Stimulated activated naive CD4-positive, alpha-beta T cell (primary cell): Measurements from ENCODE around the gene AGPAT3.

Source experiments
- DNase-seq, 6 experiments: peaks; one replicate each; lab custom pipeline; 2025; lab: John Stamatoyannopoulos, UW

AGPAT3 gene

DNA sequence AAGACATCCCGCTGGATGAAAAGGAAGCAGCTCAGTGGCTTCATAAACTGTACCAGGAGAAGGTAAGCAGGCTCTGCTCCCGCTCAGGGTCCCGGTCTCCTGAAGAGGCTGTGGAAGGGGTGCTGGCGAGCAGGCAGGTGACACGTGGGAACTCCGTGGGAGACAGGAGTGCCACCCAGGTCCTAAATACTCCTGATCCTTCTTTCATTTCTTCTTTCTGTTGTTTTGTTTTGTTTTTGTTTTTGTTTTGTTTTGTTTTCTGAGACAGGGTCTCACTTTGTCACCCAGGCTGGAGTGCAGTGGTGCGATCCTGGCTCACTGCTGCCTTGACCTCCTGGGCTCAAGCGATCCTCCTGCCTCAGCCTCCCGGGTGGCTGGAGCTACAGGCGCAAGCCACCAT lies 113.0 kb downstream of the AGPAT3 start:
- no peak for DNase-seq

DNA sequence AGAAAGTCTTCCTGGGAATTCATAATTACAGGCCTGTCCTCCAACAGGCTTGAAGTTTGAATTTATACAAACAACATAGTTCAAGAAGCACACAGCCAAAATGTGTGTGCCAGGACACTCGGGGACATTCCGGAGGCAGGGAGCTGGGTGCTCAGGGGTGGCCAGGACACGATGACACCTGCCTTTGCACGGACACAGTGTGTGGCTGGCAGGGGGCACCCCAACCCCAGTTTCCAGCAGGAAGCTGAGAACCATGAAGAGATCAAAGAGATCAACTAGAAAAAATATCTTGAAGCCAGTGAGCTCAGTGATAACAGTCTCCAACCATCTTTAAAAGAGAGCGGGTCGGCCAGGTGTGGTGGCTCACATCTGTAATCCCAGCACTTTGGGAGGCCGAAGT lies 114.6 kb downstream of the AGPAT3 start:
- DNase-seq, result no peak

DNA sequence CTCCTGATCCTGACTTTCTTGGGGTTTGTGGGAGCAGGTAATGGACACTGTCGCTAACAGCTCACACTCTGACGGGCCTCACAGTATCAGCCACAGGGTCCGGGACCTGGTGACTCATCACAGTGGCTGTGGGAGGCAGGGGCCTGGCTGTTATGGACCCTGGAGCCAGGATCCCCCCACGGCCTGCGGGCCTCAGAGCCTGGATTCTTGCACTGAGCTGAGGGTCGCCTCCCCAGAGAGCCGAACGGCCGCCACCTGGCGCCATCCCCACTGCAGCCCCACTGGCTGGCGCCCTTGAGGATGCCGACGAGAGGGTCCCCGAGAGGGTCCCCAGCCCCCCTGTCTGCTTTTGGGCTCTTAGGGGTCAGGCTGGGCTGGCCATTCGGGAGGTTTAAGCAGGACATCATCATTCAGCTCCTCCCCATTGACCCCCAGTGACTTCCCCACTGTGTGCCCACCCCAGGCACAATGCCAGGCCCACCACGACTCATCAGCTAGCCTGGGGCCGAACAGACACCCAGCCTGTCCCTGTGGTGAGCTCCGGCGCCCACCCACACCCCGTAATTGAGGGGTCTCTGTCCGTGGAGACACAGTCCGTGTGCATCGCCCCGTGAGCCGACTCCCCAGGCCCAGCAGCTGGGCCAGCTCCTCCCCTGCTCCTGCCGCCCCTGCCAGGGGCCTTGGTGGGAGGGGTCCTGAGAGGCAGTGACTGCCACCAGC lies 116.3 kb downstream of the AGPAT3 start:
- no peak for DNase-seq

DNA sequence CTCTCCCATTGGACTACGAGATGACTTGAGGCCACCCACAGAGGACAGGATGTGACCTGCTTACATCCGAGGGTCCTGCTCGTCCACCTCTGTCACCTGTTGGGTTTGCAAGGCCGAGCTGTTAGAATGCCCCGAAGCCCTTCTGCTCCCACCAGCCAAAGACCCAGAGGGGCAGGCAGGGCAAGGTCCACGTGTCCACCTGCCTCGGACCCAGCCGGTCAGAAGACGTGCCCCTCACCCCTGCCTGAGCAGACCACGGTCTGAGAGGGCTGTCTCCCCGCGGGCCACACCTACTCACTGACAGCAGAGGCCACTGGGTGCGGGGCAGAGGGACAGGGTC lies 116.8 kb downstream of the AGPAT3 start:
- DNase-seq, result no peak

DNA sequence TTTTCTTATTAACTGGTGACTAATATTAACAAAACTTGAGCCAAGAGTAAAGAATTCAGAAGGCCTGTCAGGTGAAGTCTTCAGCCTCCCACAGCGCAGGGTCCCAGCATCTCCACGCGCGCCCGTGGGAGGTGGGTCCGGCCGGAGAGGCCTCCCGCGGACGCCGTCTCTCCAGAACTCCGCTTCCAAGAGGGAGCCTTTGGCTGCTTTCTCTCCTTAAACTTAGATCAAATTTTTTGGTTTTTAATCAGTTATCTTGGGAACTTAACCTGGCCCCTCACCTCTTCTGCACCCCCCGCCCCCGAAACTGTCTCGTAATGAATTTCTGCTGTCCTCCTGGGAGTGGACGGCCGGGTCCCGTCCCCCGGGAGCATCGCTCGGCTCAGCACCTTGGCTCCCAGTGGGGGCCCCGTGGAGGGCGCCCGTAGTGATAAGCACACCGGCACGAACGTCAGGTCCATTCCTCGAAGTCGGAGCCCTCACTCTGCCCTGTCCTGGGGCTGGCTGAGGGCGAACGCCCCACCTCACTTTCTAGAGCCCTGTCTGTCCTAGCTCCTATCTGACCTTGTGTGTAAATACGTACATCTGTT lies 117.6 kb downstream of the AGPAT3 start:
- no peak for DNase-seq

DNA sequence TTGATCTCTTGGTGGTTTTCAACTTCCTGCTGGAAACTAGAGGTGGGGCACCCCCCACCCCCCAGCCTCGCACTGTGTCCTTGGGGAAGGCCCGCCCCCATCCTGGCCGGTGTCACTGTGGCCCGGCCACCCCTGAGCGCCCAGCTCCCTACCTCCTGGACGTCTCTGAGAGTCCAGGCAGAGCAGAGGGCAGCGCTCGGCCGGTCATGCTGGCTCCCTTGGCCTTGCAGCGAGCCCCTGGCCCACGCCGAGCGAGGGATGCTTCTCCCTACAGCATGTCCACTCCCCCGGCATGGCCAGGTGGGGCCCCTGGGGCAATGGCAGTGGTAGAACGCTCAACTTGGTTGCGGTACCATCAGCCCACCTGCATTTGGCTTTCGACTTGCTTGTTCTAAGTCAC lies 118.4 kb downstream of the AGPAT3 start:
- no peak for DNase-seq

DNA sequence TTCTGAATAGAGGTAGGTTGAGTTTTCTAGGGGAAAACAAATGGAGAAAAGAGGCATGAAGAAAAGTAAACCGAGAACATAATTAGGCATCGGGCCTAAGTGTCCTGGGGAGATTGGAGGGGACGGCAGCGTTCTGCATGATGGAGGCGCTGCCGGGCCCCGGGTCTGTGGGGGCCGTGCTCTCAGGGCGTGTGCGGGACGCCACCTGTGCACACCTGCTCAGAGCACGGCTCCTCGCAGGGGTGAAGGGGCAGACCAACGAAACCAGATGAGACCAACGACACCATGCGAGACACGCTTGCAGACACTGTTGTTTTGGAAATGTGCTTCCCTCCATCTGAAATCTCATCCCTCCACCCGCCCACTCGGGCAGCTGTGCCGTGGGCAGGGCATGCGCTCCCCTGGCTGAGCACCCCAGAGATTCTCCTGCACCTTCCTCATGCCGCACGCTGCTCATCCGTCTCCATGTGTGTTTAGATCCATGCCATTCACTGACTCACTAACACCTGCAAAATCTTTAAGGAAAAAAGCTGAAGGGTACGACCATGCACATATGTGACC lies 118.9 kb downstream of the AGPAT3 start:
- no peak for DNase-seq

DNA sequence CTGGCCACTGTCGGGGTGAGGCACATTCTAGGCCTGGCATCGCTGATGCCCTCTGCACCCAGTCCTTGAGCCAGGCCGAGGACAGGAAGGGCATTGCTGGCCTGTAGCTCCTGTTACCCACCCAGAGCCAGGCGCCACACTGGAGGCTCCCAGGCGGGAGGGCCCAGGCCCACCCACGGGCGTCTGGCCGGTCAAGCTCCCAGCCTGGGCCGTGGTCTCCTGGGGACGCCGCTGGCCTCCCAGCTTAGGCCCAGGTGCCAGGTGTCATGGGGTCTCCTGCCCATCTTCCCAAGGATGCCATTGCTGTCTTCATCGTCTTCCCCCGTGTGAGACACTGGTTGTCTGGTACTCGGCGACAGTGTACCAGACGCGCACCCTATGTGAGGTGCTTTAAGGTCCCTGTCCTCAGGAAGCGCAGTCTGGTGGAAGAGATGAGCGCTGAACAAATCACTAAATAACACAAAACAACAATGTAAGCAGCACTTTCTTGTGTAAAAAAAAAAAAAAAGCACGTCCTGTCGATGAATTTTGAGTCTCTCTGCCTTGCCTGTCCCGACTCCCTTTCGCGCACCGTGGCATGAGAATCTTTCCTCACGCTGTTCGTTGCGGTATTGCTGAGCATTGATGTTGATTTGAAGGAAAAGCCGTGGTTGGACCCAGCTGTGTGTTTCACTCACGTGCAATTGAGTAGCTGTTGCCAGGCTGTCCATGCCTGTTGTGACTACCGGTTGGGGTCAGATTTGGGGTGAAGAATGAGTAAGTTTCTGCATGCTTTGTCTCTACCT lies 120.1 kb downstream of the AGPAT3 start:
- no peak for DNase-seq

DNA sequence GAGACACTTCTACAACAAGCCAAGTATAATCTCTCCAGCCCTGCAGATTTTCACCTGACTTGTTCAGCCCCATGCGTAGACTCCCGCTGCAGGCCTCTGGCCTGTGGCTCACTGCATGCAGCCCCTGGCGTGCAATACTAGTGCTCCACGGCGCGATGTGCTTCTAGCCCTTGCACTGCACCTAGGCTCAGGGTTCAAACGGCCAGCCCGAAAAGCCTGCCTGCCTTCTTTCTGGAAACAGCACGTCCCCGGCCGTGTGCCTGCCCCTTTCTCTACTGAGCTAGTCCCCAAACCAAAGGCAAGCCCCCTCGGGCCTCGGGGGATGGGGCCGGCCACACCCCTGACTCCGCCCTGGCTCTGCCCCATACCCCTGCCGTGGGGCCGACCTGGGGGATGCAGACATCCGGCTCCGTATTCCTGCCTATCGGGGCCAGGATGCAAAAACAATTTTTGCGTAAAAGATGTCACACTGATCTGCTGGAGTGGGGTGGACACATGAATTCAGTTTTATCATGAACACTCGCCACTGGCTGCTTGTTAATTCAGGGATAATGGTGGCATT lies 120.7 kb downstream of the AGPAT3 start:
- DNase-seq, result no peak

DNA sequence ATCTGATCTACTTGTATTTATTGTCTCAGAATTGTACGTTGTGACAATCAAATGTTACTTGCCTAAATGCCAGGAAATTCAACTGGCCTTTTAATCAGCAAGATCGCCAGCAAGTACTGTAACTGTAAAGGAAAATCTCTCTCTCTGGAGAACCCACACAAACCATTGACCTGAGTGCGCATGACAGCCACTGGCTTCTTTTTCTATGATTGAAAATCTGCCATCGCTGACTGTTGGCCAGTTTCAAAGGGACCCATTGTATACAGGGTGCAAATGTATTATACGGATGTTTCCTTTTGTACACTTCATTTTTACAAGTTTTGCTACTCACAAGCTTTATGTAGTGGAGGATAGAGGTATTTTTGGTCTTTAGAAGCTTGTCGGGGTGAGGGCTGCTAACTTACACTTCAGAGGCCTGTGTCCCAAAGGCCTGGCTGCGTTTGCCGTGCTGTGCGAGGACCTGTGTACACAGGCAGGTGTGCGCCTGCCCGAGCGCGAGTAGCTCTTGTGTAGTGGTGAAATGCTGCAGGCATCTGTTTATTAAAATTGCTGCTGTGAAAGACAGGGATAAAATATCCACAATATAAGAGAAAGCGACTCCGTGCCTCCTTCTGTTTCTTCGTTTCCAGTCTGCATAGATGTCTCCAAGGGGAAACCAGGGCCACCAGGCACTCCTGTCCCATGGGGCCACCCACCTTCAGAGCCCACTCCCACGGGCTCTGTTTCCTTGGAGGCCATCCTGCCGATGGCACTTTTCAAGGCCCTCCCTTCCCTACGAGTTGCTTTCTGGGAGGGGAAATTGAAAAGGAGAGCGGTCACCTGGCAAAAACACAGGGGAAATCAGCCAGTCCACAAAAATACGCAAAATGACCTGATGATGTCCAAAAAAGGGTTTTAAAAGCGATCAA lies 121.8 kb downstream of the AGPAT3 start:
- DNase-seq, result no peak

DNA sequence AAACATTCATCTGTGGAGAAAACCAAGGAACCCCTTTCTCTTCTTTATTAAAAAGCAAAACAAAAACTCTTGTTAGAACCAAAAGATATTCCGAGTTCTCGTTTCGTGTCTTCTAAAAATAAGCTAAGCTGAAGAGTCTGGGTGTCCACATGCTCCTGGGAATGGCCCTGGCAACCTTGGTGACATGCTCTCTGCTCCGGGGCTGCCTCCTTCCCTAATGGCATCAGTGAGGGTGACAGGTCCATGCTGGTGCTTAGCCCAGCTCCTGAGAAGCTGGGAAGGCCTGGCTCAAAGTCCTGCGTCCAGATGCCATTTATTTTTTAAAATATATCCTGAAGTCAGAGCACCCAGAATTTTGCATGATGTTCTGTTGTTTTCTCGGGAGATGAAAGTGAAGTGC lies 122.5 kb downstream of the AGPAT3 start:
- no peak for DNase-seq

DNA sequence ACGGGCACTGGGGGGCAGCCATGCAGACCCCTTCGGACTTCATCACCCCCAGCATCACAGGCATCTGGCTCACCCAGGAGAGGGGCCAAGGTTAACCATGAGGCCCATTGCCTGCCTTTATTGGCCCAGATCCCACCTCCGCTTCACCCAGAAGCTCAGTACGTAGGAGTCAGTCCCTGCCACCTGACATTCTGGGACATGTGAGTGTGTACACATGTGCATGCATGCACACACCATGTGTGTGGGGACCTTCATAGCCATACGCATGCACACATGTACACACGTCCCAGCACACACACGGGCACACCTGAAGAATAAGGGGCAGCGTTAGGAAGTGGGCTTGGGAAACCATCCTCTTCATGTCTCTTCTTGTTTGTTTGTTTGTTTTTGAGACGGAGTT lies 123.0 kb downstream of the AGPAT3 start:
- no peak for DNase-seq

DNA sequence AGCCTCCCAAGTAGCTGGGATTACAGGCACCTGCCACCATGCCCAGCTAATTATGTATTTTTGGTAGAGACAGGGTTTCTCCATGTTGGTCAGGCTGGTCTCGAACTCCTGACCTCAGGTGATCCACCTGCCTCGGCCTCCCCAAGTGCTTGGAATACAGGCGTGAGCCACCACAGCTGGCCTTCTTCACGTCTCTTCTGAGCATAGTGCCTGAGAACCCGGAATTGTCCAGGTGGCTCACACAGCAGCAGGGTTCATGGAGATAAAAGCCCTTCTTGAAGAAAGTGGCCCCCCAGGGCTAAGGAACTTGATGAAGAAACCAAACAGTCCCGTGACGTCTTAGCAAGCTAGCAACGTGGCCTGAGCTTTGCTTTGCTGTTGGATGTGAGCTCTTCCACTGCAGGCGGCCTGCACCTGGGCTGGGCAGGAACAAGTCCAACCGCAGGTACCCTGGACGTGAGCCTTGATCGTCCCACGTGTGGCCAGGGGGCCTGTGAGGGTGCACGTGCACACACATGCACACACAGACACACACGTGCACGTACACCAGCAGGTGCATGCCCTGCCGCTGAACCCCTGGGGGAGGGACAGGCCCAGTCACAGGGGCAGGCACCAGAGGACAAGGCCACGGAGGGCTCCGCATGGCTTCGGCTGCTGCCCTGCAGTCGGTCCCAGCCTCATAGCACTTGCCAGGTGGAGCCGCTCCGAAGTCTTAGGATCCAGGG lies 123.6 kb downstream of the AGPAT3 start:
- no peak for DNase-seq

DNA sequence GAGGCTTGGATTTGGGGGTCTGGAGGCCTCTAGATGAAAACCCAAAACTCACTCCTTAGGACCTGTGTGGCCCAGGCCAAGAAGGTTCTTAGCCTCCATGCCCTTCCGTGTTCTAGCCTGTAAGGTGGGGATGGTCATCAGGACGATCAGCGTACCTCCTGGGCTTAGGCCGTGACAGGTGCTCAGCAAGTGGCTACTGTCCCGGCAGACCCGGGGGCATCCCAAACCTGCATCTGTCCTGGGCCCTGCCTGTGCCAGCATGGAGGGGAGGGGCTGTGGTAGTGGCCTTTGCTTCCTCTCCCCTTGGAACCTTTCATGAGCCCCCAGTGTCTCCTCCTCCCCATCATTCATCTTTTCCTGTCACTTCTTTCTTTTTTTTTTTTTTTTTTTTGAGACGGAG lies 124.4 kb downstream of the AGPAT3 start:
- DNase-seq, result no peak

DNA sequence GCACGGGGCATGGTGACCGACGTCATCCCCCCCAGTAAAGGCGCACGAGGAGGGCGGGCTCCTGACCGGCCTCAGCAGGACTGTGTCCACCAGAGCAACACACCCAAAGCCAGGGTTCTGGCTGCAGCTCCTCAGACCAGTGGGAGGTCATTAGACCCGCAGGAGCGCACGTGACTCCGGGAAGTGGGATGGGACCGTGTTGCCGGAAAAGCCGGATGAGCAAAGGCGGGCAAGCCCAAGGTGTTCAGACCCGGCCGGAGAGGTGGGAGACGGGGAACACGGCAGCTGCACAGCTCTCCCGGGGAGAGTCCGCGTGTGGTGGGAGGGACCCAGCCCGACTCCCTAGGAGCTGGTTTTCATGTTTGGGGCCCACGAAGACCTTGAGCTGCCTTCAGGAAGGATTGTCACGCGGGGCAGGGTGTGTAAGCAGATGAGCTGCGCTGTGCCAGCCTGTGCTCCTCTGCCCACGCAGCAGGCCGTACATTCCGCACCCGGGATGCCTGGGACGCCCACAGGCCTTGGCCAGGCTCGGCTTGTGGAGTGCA lies 126.5 kb downstream of the AGPAT3 start:
- DNase-seq, result no peak

DNA sequence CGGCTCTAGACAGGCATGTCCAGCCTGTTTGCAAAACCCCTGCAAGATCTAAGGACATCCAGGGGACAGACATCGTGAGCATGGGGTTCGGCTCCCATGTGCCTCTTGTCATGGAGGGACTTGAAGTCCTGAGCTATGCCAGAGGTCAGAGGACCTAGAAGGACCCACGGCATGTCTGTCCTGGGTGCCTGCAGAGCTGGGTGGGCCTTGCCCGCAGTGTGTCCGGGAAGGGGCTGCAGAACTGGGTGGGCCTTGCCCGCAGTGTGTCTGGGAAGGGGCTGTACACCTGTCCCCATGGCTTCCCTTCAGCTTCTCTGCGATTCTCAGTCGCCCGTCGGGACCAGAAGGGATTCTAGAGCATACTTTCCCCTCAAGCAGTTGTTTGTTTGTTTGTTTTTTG lies 127.1 kb downstream of the AGPAT3 start:
- no peak for DNase-seq

DNA sequence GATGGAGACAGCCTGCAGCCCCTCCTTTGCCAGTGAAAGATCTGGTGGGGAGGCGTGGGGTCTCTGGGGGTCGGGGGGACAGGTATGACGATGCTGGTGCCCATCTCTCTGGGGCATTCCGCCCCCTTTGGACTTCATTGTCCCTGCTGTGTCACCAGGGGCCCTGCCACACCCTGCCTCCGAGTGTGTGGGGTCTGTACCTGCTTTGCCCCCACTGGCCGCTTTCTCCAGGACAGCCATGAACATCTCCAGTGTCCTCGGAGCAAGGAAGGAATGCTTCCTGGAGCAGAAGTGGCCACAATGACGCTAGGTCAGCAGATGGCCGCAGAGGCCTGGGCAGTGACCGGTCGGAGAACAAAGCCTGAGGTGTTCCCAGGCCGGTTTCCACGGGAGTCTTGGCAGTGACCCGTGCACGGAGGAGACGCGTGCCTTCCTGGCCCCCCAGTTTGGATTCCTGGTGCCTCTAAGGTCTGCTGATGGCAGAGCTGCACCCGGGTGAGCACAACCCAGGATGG lies 128.5 kb downstream of the AGPAT3 start:
- no peak for DNase-seq

DNA sequence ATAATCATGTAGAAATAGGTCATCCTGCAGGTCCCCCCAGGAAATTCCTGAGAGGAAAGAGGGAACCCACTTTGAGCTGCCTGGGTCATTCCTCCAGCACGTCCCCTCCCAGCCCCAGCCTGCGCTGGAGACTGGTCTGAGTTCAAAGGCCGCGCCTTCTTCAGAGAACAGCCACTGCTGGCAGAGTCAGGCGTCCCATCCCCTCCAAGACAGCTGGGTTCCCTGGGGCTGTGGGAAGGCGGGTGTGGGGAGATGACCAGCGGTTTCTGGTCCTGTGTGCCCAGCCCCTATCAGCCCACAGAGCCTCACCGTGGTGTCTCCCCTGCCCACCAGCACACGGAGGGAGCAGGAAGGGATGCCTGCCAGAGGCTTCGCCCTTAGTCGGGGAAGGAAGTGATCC lies 129.1 kb downstream of the AGPAT3 start:
- no peak for DNase-seq

DNA sequence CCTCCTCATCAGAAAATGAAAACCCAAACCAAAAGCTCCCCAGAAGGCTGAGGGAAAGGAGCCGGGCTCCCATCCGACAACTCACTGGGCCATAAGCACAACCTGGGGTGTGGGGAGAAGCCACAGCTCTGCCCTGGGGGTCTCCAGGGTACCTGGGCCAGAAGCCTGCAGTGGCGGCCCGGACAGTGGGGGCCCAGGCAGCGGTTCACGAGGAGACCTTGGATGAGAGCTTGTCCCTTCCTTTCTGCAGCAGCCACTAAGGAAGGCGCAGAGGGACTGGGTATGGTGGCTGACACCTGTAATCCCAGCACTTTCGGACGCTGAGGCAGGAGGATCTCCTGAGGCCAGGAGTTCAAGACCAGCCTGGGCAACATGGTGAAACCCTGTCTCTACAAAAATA lies 129.6 kb downstream of the AGPAT3 start:
- DNase-seq, result no peak

DNA sequence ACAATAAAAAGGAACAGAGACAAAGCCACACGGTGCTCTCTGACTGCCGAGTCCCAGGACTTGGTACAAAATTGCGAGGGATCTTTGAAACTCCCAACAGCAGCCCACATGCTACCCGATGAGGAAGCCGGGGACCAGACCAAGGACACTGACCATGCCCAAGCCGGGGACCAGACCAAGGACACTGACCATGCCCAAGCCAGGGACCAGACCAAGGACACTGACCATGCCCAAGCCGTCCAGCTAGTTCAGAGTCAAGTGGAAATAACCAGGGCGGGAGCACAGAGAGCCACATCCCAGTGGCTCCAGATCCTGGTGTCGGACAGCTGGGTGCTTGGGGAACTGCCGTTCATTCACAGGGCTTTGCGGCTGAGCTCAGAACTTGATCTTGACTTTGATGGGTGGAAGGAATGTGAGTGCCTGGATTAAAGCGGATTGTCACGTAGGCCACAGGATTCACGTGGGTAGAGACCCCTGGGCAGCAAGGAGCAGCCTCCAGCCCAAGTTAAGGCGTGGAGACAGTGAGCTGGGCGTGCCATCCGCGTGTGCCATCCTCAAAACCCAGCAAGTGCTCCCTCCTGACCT lies 130.6 kb downstream of the AGPAT3 start:
- DNase-seq, result no peak
